Measurements from ENCODE around the gene SERTAD1.

Gene SERTAD1

DNA sequence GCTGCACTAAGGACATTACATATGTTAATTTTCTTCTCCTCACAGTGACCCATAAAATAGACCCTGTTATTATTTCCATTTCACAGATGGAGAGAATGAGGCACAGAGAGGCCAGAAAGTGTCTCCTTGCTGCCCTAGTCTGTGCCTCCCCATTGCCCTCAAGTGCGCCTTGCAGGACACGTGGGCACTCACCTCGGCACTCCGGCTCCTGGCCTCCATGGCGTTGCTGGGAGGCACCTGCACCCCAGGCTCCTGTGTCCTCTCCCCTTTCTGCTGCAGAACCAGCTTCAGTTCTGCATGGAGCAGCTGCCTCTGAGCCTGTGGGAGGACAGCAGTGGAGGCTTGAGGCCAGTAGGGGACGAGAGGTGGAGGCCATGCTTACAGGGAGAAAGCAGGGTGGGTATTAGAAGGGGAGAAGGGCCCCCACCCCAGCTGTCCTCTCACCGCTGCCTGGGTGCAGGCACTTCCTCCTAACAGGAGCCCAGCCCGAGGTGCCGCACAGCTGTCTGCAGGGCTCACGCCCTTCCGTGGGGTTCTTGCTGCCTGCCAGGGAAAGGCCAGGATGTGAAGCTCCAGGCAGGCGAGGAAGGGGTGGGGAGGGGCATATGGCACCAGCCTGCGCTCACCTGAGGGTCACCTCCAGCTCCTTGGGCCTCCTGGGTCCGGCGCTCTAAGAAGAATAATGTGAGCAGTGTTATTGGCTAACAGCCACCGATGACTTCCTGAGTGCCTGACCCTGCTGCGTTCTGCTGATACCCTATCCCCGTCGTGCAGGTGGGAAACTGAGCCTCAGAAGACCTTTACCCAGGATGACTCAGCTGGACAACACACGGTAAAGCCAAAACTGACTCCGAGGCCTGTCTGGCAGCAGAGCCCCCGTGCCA, 17.8 kb downstream of the SERTAD1 start:
- in situ Hi-C loops (cut with MboI; ENCODE audit: low sequenced_read_pairs): no loop called here

GRCh38 chr19:40403262-40403984, 22.4 kb downstream of the SERTAD1 start:
- in situ Hi-C loops (cut with MboI; ENCODE audit: low sequenced_read_pairs): no loop called here

DNA sequence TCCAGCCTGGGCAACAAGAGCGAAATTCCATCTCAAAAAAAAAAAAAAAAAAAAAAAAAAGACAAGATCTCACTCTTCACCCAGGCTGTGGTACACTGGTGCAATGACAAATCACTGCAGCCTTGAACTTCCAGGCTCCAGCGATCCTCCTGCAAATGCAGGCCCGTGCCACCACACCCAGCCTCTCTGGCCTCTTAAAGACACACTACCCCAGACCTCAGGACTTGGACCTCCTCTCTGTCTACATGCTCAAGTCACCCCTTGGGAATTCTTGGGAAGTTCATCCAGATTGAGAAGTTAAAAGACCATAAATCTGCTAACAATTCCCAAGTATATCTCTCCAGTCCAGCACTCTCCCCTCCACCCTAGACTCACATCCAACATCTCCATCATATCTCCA, 25.2 kb downstream of the SERTAD1 start:
- in situ Hi-C loops (cut with MboI; ENCODE audit: low sequenced_read_pairs): no loop called here

DNA sequence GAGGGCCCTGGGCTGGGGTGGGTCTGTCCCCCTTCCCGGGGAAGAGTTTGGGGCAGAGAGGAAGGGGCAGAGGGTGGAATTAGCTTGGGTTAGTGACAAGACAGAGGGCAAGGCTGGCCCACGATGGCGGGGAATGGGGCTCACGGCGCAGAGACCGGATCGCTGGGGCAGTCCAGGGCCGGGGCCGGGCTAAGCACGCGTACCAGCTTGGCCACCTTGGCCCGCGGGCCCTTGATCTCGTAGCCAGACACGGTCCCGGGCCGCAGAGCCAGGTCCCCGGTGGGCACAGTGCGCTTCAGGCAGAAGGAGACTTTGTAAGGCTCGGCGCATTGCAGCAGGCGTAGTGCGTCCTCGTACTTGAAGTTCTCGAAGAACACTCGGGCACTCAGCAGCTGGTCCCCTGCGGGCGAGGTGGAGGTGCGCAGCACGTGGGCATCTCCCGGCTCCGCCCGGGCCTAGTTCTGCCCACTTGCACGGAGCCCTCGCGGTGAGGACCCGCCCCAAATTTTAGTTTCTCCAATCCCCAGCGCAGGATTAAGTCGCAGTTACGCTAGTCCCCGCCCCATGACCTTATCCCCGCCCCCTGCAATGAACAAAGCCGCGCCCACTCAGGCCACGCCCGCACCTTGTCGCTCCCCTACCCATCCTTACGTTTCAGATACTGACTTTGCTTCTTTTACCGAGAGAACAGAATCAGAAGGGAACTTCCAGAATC, 27.2 kb downstream of the SERTAD1 start:
- in situ Hi-C loops (cut with MboI; ENCODE audit: low sequenced_read_pairs): no loop called here

GRCh38 chr19:40397568-40397906, 28.3 kb downstream of the SERTAD1 start:
- in situ Hi-C loops (cut with MboI; ENCODE audit: low sequenced_read_pairs): no loop called here

DNA sequence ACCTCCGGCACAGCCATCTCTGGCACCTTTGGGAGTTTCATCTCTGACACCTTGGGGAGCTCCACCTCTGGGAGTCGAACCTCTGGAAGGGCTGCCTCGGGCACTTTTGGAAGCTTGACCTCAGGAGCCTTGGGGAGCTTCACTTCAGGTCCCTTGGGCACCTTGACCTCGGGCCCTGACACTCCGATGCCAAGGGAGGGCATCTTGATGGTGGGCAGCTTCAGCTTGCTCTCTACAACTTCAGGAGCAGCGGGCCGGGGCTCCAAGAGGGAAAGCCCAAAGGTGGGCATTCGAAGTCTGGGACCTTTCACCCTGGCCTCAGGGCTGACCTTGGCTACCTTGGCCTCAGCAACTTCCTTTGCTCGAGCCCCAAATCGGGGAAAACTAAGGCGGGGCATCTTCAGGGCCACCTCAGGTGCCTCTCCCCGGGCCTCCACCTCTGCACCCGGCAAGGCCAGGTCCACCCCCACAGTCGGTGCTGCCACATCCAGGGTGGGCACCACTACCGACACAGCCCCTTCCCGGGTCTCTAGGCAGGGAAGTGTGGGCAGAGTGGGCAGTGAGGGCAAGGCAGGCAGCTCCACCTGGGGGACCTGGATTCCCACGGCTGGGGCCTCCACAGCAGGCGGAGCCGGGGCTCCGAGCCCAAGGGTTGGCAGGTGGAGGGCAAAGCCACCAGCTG, 28.8 kb downstream of the SERTAD1 start:
- in situ Hi-C loops (cut with MboI; ENCODE audit: low sequenced_read_pairs): no loop called here

DNA sequence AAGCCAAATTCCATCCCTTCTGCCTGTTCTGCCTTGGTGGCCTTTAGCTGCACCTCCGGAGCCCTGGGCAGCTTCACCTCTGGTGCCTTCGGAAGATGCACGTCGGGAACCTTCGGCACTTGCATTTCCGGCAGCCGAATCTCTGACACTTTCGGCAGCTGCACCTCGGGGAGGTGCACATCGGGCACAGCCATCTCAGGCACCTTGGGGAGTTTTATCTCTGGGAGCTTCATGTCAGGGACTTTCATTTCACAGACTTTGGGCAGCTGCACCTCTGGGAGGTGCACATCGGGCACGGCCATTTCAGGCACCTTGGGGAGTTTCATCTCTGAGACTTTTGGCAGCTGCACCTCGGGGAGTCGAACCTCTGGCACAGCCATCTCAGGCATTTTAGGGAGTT, 29.8 kb downstream of the SERTAD1 start:
- in situ Hi-C loops (cut with MboI; ENCODE audit: low sequenced_read_pairs): no loop called here

DNA sequence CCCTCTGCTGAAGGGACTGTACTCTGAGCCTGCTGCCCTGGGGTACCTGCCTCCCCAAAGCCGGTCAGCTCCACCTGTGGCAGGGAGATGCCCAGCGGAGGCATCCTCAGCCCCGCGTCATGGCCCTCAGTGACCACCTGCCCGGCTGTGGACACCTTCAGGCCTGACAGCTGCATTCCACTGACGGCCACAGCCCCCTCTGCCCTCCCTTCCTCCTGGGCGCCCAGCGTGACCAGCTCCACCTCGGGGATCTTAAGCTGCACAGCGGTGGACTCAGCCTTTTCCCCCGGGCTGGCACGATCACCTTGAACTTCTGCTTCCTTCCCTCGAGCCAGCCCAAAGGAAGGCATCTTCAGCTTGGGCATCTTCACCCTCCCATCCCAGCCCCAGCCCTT, 31.0 kb downstream of the SERTAD1 start:
- in situ Hi-C loops (cut with MboI; ENCODE audit: low sequenced_read_pairs): no loop called here

GRCh38 chr19:40393894-40394815, 31.6 kb downstream of the SERTAD1 start:
- in situ Hi-C loops (cut with MboI; ENCODE audit: low sequenced_read_pairs): no loop called here

DNA sequence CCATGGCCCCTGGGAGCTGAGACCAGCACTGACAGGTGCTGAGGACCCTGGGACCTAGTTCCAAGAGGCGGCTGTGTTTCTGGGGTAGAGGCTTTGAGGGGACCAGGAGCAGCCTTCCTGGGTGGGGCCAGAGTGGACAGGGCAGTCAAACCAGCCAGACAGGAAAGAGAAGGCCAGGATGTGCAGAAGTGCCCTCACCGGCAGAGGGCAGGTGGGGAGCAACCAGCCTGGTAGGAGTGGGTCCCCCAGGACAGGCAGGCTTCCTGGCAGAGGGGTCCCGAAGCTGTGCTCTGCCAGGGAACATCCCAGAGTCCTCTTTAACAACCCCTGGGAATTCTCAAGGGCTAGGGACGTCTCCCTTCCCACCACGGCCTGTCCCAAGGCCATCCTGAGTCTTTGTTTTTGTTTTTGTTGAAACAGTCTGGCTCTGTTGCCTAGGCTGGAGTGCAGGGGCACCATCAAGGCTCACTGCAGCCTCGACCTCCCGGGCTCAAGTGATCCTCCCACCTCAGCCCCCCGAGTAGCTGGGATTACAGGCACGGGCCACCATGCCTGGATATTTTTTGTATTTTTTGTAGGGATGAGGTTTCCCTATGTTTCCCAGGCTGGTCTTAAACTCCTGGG, 32.8 kb downstream of the SERTAD1 start:
- in situ Hi-C loops (cut with MboI; ENCODE audit: low sequenced_read_pairs): no loop called here

DNA sequence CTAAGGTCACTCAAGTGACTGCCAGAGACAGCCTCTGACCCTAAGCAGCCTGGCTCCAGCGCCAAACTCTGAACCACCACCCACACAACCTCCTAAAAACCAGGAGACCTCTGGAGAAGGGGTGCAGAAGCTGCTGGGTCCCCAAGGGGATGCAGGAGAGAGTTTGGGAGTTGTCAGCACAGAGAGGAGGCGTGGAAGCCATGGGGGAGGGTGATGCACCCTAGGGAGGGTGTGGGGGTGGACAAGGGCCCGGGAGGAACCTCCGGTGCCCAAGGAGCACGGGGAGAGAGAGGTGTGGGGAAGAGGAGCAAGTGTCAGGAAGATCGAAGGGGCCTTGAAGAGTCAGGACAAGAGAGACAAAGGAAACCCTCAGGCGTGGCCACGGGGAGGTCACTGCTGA, 33.7 kb downstream of the SERTAD1 start:
- in situ Hi-C loops (cut with MboI; ENCODE audit: low sequenced_read_pairs): no loop called here

- in situ Hi-C loops (cut with MboI; ENCODE audit: low sequenced_read_pairs): no loop called here
Measured at GRCh38 chr19:40390084-40390742, 35.6 kb downstream of the SERTAD1 start, which contains the start of gene HIPK4. Gene HIPK4, minus strand, starts transcription at chr19:40390181. Its CDS starts 279 bp downstream, at chr19:40389902.

- in situ Hi-C loops (cut with MboI; ENCODE audit: low sequenced_read_pairs): no loop called here
Measured at GRCh38 chr19:40389404-40390083, 36.2 kb downstream of the SERTAD1 start.

GRCh38 chr19:40388481-40388880, 37.3 kb downstream of the SERTAD1 start:
- in situ Hi-C loops (cut with MboI; ENCODE audit: low sequenced_read_pairs): no loop called here

DNA sequence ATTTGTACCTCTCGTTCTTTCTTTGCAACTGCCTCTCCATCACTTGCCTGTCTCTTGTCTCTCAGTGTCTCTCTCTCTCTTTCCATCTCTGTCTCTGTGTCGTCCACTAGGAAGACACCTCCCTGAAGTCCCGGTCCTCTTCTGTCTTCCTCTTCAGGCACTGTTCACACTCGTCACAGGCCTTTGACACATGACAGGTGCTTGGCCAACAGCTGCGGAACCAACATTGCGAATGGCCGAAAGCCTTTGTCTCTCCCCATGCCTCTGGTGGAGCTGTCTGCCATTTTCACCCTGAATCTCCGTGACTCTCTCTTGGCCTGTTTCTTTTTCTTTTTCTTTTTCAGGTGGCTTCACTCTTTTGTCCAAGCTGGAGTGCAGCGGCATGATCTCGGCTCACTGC, 38.6 kb downstream of the SERTAD1 start:
- in situ Hi-C loops (cut with MboI; ENCODE audit: low sequenced_read_pairs): no loop called here

- in situ Hi-C loops (cut with MboI; ENCODE audit: low sequenced_read_pairs): no loop called here
Measured at GRCh38 chr19:40383668-40384248, 42.0 kb downstream of the SERTAD1 start.

DNA sequence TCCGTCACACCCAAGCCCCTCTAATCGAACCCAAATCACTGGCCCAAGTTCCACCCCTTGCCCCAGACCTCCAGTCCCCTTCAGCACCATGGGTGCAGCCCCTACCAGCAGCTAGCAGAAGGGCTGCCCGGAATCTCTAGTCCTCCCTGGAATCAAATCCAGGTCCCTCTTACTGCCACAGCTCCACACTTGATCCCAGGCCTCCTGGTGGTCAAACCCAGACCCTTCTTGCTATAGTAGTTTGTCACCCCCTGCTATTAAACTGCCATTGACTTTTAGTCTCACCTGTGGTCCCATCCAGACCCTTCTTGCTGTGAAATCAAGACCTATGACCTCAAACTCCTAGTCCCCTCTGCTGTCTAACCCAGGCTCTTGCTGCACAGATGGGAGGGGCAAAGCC, 44.5 kb downstream of the SERTAD1 start:
- in situ Hi-C loops (cut with MboI; ENCODE audit: low sequenced_read_pairs): no loop called here
